GM21515 (cell line): ENCODE data around the gene RSPH9.

ENCODE experiments used
- ATAC-seq: cut with Tn5 transposase; IDR thresholded peaks from one replicate; pipeline ENCODE4 v1.9.1; 2021; ENCODE audit not compliant: unreplicated experiment

The RSPH9 gene

GRCh38 chr6:43707767-43708166 is 62.9 kb downstream of the RSPH9 start:
- no peak for ATAC-seq

GRCh38 chr6:43708860-43709653 is 64.2 kb downstream of the RSPH9 start:
- ATAC-seq: no peak

- no peak for ATAC-seq
These were observed 64.9 kb downstream of the RSPH9 start for GRCh38 chr6:43709654-43710303.

- ATAC-seq: no peak
These were observed 65.7 kb downstream of the RSPH9 start for GRCh38 chr6:43710576-43710975.

- no peak for ATAC-seq
These were observed 67.7 kb downstream of the RSPH9 start for GRCh38 chr6:43712579-43712978.

- no peak for ATAC-seq
These were observed 68.9 kb downstream of the RSPH9 start for GRCh38 chr6:43713643-43714310.

GRCh38 chr6:43714311-43715055 is 69.6 kb downstream of the RSPH9 start:
- peak; percentile 25 for ATAC-seq

GRCh38 chr6:43715056-43715788 is 70.4 kb downstream of the RSPH9 start:
- peak; percentile 81 for ATAC-seq

GRCh38 chr6:43716099-43716498 is 71.3 kb downstream of the RSPH9 start:
- ATAC-seq: no peak

GRCh38 chr6:43717389-43717788 is 72.6 kb downstream of the RSPH9 start:
- ATAC-seq: no peak

- ATAC-seq: no peak
These were observed 73.0 kb downstream of the RSPH9 start for GRCh38 chr6:43717822-43718221.

GRCh38 chr6:43718387-43719105 is 73.7 kb downstream of the RSPH9 start:
- ATAC-seq: no peak

GRCh38 chr6:43719511-43719910 is 74.7 kb downstream of the RSPH9 start:
- no peak for ATAC-seq

- no peak for ATAC-seq
These were observed 76.2 kb downstream of the RSPH9 start for GRCh38 chr6:43720999-43721398.
